Measurements from ENCODE around the gene RFNG. TPM values are rescaled to one million over a fixed set of nuclear protein-coding genes. Genes with fewer than 3 reads are reported as not detected.

RFNG gene
- polyA plus RNA-seq, 1 donor (not counting 4 experiments of a cell fraction or from before 2014, with no cell fraction given): 10.2 TPM

- Histone ChIP-seq H4K20me1 (ENCODE audit: control insufficient read depth, extremely low read depth, insufficient read depth, low read length) (peaks cover 3% of the 10 kb centered on the region), H2AFZ (ENCODE audit: control insufficient read depth, low read length) (no peak within 1 kb of the TSS), H3K9me1 (ENCODE audit: control insufficient read depth, extremely low read depth, insufficient read depth, low read length) (no peaks in the 10 kb centered on the region), H3K4me1 (ENCODE audit: control insufficient read depth, extremely low read depth, insufficient read depth, low read length) (peaks cover 17% of the 10 kb centered on the region), H3K9me3 (ENCODE audit: control insufficient read depth, low read depth, low read length) (no peaks in the 10 kb centered on the region), H3K27me3 (ENCODE audit: control insufficient read depth, extremely low read depth, insufficient read depth, low read length) (no peaks in the 10 kb centered on the region), H3K36me3 (ENCODE audit: control insufficient read depth in 2 of 2, extremely low read depth in 1 of 2, insufficient read depth in 2 of 2, low read length in 2 of 2) (peaks cover 1 to 7% of the 10 kb centered on the region in 2 experiments), H3K9ac (ENCODE audit: control insufficient read depth, extremely low read depth, insufficient read depth, low read length) (peak within 1 kb of the TSS; percentile 52), H3K4me2 (ENCODE audit: control insufficient read depth, extremely low read depth, insufficient read depth, low read depth, low read length) (peak within 1 kb of the TSS; percentile 74), H3K27ac (ENCODE audit: control insufficient read depth, insufficient read depth, low read length) (no peak within 1 kb of the TSS), H3K79me2 (ENCODE audit: control insufficient read depth, insufficient read depth, low read length) (no peaks in the 10 kb centered on the region), H3K4me3 (ENCODE audit: control insufficient read depth in 2 of 3, extremely low read depth in 1 of 3, insufficient read depth in 2 of 3, low read depth in 1 of 3, low read length in 3 of 3) (peak within 1 kb of the TSS; percentile 43 to 55 (median 46))
- FAIRE-seq (no peak), DNase-seq (ENCODE audit: low read depth, low spot score) (no peak)
- dilution Hi-C loops (cut with MboI; ENCODE audit: extremely low pct_ligation_motif_present, low sequenced_read_pairs): no loop called here
- TF ChIP-seq EZH2 (IDR thresholded peaks at IDR 0.05; ENCODE audit: low read length) (no peak), CTCF (optimal IDR thresholded peaks at IDR 0.05 in 1 of 3, IDR thresholded peaks at IDR 0.05 in 1 of 3, conservative IDR thresholded peaks at IDR 0.05 in 1 of 3; ENCODE audit: extremely low read depth in 1 of 3, insufficient read depth in 2 of 3, low read length in 3 of 3) (no peak)
Measured at GRCh38 chr17:82031303-82031884, 20.2 kb downstream of the RFNG start, which contains the start of gene RAC3. RAC3 (plus strand) TSS chr17:82031678; CDS start chr17:82031762, 84 bp downstream.

- H3K4me2 ChIP-seq (ENCODE audit: control insufficient read depth, extremely low read depth, insufficient read depth, low read depth, low read length): peak overlapping the region; percentile 74
- H3K4me1 ChIP-seq (ENCODE audit: control insufficient read depth, extremely low read depth, insufficient read depth, low read length): peaks cover 15% of the 10 kb centered on the region
- peak; percentile 71 for FAIRE-seq
- peak overlapping the region; percentile 38 to 55 (median 44) for H3K4me3 ChIP-seq (ENCODE audit: control insufficient read depth in 2 of 3, extremely low read depth in 1 of 3, insufficient read depth in 2 of 3, low read depth in 1 of 3, low read length in 3 of 3)
- dilution Hi-C loops (cut with MboI; ENCODE audit: extremely low pct_ligation_motif_present, low sequenced_read_pairs): no loop called here
- no peaks in the 10 kb centered on the region for H3K27me3 ChIP-seq (ENCODE audit: control insufficient read depth, extremely low read depth, insufficient read depth, low read length)
- H3K36me3 ChIP-seq (ENCODE audit: control insufficient read depth in 2 of 2, extremely low read depth in 1 of 2, insufficient read depth in 2 of 2, low read length in 2 of 2): peaks cover 1 to 7% of the 10 kb centered on the region in 2 experiments
- no peak overlapping the region for H3K27ac ChIP-seq (ENCODE audit: control insufficient read depth, insufficient read depth, low read length)
- TF ChIP-seq EZH2 (IDR thresholded peaks at IDR 0.05; ENCODE audit: low read length) (no peak), CTCF (optimal IDR thresholded peaks at IDR 0.05 in 1 of 3, IDR thresholded peaks at IDR 0.05 in 1 of 3, conservative IDR thresholded peaks at IDR 0.05 in 1 of 3; ENCODE audit: extremely low read depth in 1 of 3, insufficient read depth in 2 of 3, low read length in 3 of 3) (peak; percentile 65 to 99 (median 95))
- H2AFZ ChIP-seq (ENCODE audit: control insufficient read depth, low read length): no peak overlapping the region
- H4K20me1 ChIP-seq (ENCODE audit: control insufficient read depth, extremely low read depth, insufficient read depth, low read length): peaks cover 3% of the 10 kb centered on the region
- peak overlapping the region; percentile 22 for H3K9ac ChIP-seq (ENCODE audit: control insufficient read depth, extremely low read depth, insufficient read depth, low read length)
- no peaks in the 10 kb centered on the region for H3K9me1 ChIP-seq (ENCODE audit: control insufficient read depth, extremely low read depth, insufficient read depth, low read length)
- H3K9me3 ChIP-seq (ENCODE audit: control insufficient read depth, low read depth, low read length): no peaks in the 10 kb centered on the region
- H3K79me2 ChIP-seq (ENCODE audit: control insufficient read depth, insufficient read depth, low read length): no peaks in the 10 kb centered on the region
- DNase-seq (ENCODE audit: low read depth, low spot score): no peak
Measured at GRCh38 chr17:82030470-82031302, 20.9 kb downstream of the RFNG start.

Data from keratinocyte (primary cell).